Fibroblast of skin of right biceps (primary cell): ENCODE data around the gene B4GALT1.
"Not testable (repeated sequence)": the region's sequence is repeated elsewhere in the genome, so short reads cannot be mapped to it uniquely, and the experiment has no call there.

ENCODE experiments used
- DNase-seq: peaks from one replicate; pipeline ENCODE4 v3.0.0-alpha.2; 2013

B4GALT1 gene

GRCh38 chr9:33182519-33182918 is 15.4 kb upstream of the B4GALT1 start:
- no peak for DNase-seq

GRCh38 chr9:33180526-33181184 is 13.5 kb upstream of the B4GALT1 start:
- peak; percentile 89 for DNase-seq

GRCh38 chr9:33178972-33179697 is 12.0 kb upstream of the B4GALT1 start:
- no peak for DNase-seq

- no peak for DNase-seq
Observed at GRCh38 chr9:33177639-33178038, 10.5 kb upstream of the B4GALT1 start.

- no peak for DNase-seq
Observed at GRCh38 chr9:33177086-33177485, 9.9 kb upstream of the B4GALT1 start.

GRCh38 chr9:33175649-33176325 is 8.7 kb upstream of the B4GALT1 start:
- DNase-seq, result no peak

- no peak for DNase-seq
Observed at GRCh38 chr9:33172256-33173238, 5.4 kb upstream of the B4GALT1 start.

- DNase-seq, result peak; percentile 29
Observed at GRCh38 chr9:33170464-33171415, 3.6 kb upstream of the B4GALT1 start.

- no peak for DNase-seq
Observed at GRCh38 chr9:33168941-33169544, 1.9 kb upstream of the B4GALT1 start.

- DNase-seq, result no peak
Observed at GRCh38 chr9:33167972-33168461, 881 bp upstream of the B4GALT1 start.

- peak; percentile 30 for DNase-seq
Observed at GRCh38 chr9:33166231-33167083, 679 bp downstream of the B4GALT1 start.

GRCh38 chr9:33165263-33166151 is 1.6 kb downstream of the B4GALT1 start:
- peak; percentile 84 for DNase-seq

- not testable (repeated sequence) for DNase-seq
Observed at GRCh38 chr9:33164921-33165262, 2.2 kb downstream of the B4GALT1 start.

GRCh38 chr9:33164138-33164809 is 2.9 kb downstream of the B4GALT1 start:
- no peak for DNase-seq

- no peak for DNase-seq
Observed at GRCh38 chr9:33163433-33164137, 3.6 kb downstream of the B4GALT1 start.

GRCh38 chr9:33162721-33163311 is 4.3 kb downstream of the B4GALT1 start:
- DNase-seq, result peak; percentile 88

- DNase-seq, result no peak
Observed at GRCh38 chr9:33161589-33162132, 5.5 kb downstream of the B4GALT1 start.
